HEK293 (cell line): ENCODE measurements around the gene TMED4.

ENCODE experiments used
- CTCF ChIA-PET: fragments of 350-600 bp; formaldehyde crosslinking; extraction: SDS; loops from one replicate; lab custom pipeline; 2021; ENCODE audit warnings: antibody characterized with exemption; lab: Yijun Ruan, JAX
- POLR2A ChIA-PET: fragments of 300-600 bp; formaldehyde crosslinking; extraction: SDS; loops from one replicate; lab custom pipeline; 2020; ENCODE audit warnings: antibody characterized with exemption, inconsistent platforms; lab: Yijun Ruan, JAX
- H3K27ac ChIP-seq: fragments of 200-500 bp; sonication (Bioruptor generic); 2 replicates; pipeline ENCODE4 v1.5.1; 2014; ENCODE audit warnings: low read depth, low read length, control low read depth, inconsistent platforms; ENCODE audit errors: extremely low read depth
- H3K36me3 ChIP-seq, 2 experiments: fragments of 200-500 bp in 1 of 2; sonication (Bioruptor generic) in 1 of 2; 1 replicate in 1 of 2; 2 replicates in 1 of 2; pipeline ENCODE4 v1.5.1; 2014 to 2017; ENCODE audit warnings: inconsistent platforms in 2 of 2, low read length in 2 of 2; ENCODE audit not compliant: control insufficient read depth in 2 of 2, insufficient read depth in 1 of 2
- H3K4me1 ChIP-seq: fragments of 200-500 bp; sonication (Bioruptor generic); 2 replicates; pipeline ENCODE4 v1.5.1; 2014; ENCODE audit warnings: mild to moderate bottlenecking, low read length, inconsistent platforms; ENCODE audit not compliant: control insufficient read depth, insufficient read depth
- H3K4me3 ChIP-seq: 2 replicates; pipeline ENCODE4 v1.5.1; 2011; ENCODE audit warnings: low read depth, mild to moderate bottlenecking, control low read depth, low read length, moderate library complexity
- H3K9me3 ChIP-seq: fragments of 200-500 bp; sonication (Bioruptor generic); 2 replicates; pipeline ENCODE4 v1.5.1; 2014; ENCODE audit warnings: low read depth, low read length, inconsistent platforms; ENCODE audit not compliant: control insufficient read depth, insufficient read depth
- FEZF1 ChIP-seq: fragments of 450-650 bp; formaldehyde crosslinking; IDR thresholded peaks from 2 replicates; pipeline ENCODE4 v1.5.1; 2016; ENCODE audit warnings: missing biosample characterization, missing genetic modification characterization
- KLF1 ChIP-seq: fragments of 450-650 bp; formaldehyde crosslinking; IDR thresholded peaks from 2 replicates; pipeline ENCODE4 v1.5.1; 2016; ENCODE audit warnings: missing biosample characterization, missing genetic modification characterization
- KLF10 ChIP-seq: fragments of 450-650 bp; IDR thresholded peaks from 2 replicates; pipeline ENCODE4 v1.5.1; 2018; ENCODE audit warnings: missing biosample characterization, mild to moderate bottlenecking, missing genetic modification characterization
- MYNN ChIP-seq: fragments of 450-650 bp; formaldehyde crosslinking; IDR thresholded peaks from 2 replicates; pipeline ENCODE4 v1.5.1; 2016; ENCODE audit warnings: missing biosample characterization, missing genetic modification characterization, borderline replicate concordance
- PRDM1 ChIP-seq: fragments of 450-650 bp; formaldehyde crosslinking; IDR thresholded peaks from 2 replicates; pipeline ENCODE4; 2016; ENCODE audit warnings: missing biosample characterization, missing genetic modification characterization
- SALL2 ChIP-seq: fragments of 450-650 bp; formaldehyde crosslinking; IDR thresholded peaks from 2 replicates; pipeline ENCODE4 v1.5.0; 2017; ENCODE audit warnings: missing biosample characterization, mild to moderate bottlenecking, missing genetic modification characterization, borderline replicate concordance
- SCRT1 ChIP-seq: fragments of 450-650 bp; formaldehyde crosslinking; IDR thresholded peaks from 2 replicates; pipeline ENCODE4 v1.5.1; 2016; ENCODE audit warnings: missing biosample characterization, missing genetic modification characterization, borderline replicate concordance
- SP3 ChIP-seq: fragments of 450-650 bp; formaldehyde crosslinking; IDR thresholded peaks from 2 replicates; pipeline ENCODE4 v1.5.1; 2016; ENCODE audit warnings: missing biosample characterization, missing genetic modification characterization
- ZBTB17 ChIP-seq: fragments of 450-650 bp; formaldehyde crosslinking; IDR thresholded peaks from 2 replicates; pipeline ENCODE4 v1.5.1; 2016; ENCODE audit warnings: missing biosample characterization, missing genetic modification characterization
- ZBTB7A ChIP-seq: fragments of 450-650 bp; formaldehyde crosslinking; IDR thresholded peaks from 2 replicates; pipeline ENCODE4 v1.5.1; 2016; ENCODE audit warnings: low read depth, missing biosample characterization, missing genetic modification characterization
- ZFP41 ChIP-seq: fragments of 450-650 bp; formaldehyde crosslinking; IDR thresholded peaks from 2 replicates; pipeline ENCODE4 v1.5.1; 2016; ENCODE audit warnings: missing biosample characterization, missing genetic modification characterization, borderline replicate concordance
- ZNF140 ChIP-seq: fragments of 450-650 bp; formaldehyde crosslinking; IDR thresholded peaks from 2 replicates; pipeline ENCODE4 v1.5.1; 2016; ENCODE audit warnings: missing biosample characterization, missing genetic modification characterization
- ZNF2 ChIP-seq: fragments of 450-650 bp; formaldehyde crosslinking; IDR thresholded peaks from 2 replicates; pipeline ENCODE4 v1.5.1; 2016; ENCODE audit warnings: missing biosample characterization, missing genetic modification characterization
- ZNF366 ChIP-seq: fragments of 450-650 bp; formaldehyde crosslinking; conservative IDR thresholded peaks from 2 replicates; pipeline ENCODE4 v1.5.1; 2016; ENCODE audit warnings: missing biosample characterization, missing genetic modification characterization
- ZNF501 ChIP-seq: fragments of 450-650 bp; formaldehyde crosslinking; IDR thresholded peaks from 2 replicates; pipeline ENCODE4 v1.5.1; 2016; ENCODE audit warnings: missing biosample characterization, missing genetic modification characterization
- ZNF521 ChIP-seq: fragments of 450-650 bp; formaldehyde crosslinking; IDR thresholded peaks from 2 replicates; pipeline ENCODE4 v1.5.1; 2017; ENCODE audit warnings: missing biosample characterization, mild to moderate bottlenecking, missing genetic modification characterization
- ZNF560 ChIP-seq: fragments of 450-650 bp; formaldehyde crosslinking; IDR thresholded peaks from 2 replicates; pipeline ENCODE4 v1.5.1; 2017; ENCODE audit warnings: missing biosample characterization, missing genetic modification characterization, borderline replicate concordance
- ZNF571 ChIP-seq: fragments of 450-650 bp; formaldehyde crosslinking; IDR thresholded peaks from 2 replicates; pipeline ENCODE4 v1.5.0; 2017; ENCODE audit warnings: missing biosample characterization, missing genetic modification characterization
- ZNF791 ChIP-seq: fragments of 450-650 bp; formaldehyde crosslinking; IDR thresholded peaks from 2 replicates; pipeline ENCODE4 v1.5.1; 2016; ENCODE audit warnings: missing biosample characterization, missing genetic modification characterization
- TF ChIP-seq, protein P1 (sequence below): fragments of 450-650 bp; formaldehyde crosslinking; IDR thresholded peaks from 2 replicates; pipeline ENCODE4 v1.5.1; 2016; ENCODE audit warnings: missing biosample characterization, missing genetic modification characterization
- TF ChIP-seq, protein P2 (sequence below): fragments of 450-650 bp; formaldehyde crosslinking; IDR thresholded peaks from 2 replicates; pipeline ENCODE4 v1.5.1; 2016; ENCODE audit warnings: missing biosample characterization, missing genetic modification characterization
- TF ChIP-seq, protein P3 (sequence below): fragments of 450-650 bp; formaldehyde crosslinking; IDR thresholded peaks from 2 replicates; pipeline ENCODE4 v1.5.1; 2016; ENCODE audit warnings: missing biosample characterization, missing genetic modification characterization
- TF ChIP-seq, protein P4 (sequence below): fragments of 450-650 bp; formaldehyde crosslinking; IDR thresholded peaks from 2 replicates; pipeline ENCODE4 v1.5.1; 2017; ENCODE audit warnings: missing biosample characterization, missing genetic modification characterization
- TF ChIP-seq, protein P5 (sequence below): fragments of 450-650 bp; IDR thresholded peaks from 2 replicates; pipeline ENCODE4 v1.5.1; 2018; ENCODE audit warnings: missing biosample characterization, missing genetic modification characterization
- TF ChIP-seq, protein P6 (sequence below): fragments of 450-650 bp; formaldehyde crosslinking; IDR thresholded peaks from 2 replicates; pipeline ENCODE4 v1.5.1; 2016; ENCODE audit warnings: missing biosample characterization, missing genetic modification characterization

TMED4 gene

DNA sequence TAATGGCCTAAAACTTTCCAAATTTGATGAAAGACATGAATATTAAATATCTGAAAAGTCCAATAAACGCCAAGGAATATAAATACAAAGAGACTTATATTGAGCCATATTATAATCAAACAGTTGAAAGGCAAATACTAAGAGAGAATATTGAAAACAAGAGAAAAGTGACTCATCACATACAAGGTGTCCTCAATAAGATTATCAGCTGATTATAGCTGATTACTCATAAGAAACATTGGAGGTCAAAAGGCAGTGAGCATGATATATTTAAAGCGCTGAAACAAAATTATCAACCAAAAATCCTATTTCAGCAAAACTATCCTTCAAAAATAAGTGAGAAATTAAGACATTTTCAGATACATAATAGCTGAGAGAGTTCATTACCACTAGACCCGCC, 33.1 kb downstream of the TMED4 start:
- Histone ChIP-seq H3K36me3 (no peaks in the 10 kb centered on the region), H3K9me3 (no peaks in the 10 kb centered on the region)
- POLR2A ChIA-PET, result interaction anchor here (2.3 kb wide), 1 partner anchor 16 kb away, joined by 7 read pairs; no protein-coding TSS in a partner anchor
- TF ChIP-seq, protein P1, sequence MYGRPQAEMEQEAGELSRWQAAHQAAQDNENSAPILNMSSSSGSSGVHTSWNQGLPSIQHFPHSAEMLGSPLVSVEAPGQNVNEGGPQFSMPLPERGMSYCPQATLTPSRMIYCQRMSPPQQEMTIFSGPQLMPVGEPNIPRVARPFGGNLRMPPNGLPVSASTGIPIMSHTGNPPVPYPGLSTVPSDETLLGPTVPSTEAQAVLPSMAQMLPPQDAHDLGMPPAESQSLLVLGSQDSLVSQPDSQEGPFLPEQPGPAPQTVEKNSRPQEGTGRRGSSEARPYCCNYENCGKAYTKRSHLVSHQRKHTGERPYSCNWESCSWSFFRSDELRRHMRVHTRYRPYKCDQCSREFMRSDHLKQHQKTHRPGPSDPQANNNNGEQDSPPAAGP, result no peak
- TF ChIP-seq ZNF501 (tag by site-specific recombination) (no peak), ZNF791 (tag by site-specific recombination) (peak; percentile 78)
- TF ChIP-seq, all 188 proteins: peak for 1
- Histone ChIP-seq H3K4me1 (no peaks in the 10 kb centered on the region), H3K4me3 (no peak overlapping the region), H3K27ac (no peak overlapping the region)
- CTCF ChIA-PET, result interaction anchor here (0.6 to 1.2 kb wide), 3 partner anchors 14 to 1822 kb away, joined by 3 to 6 read pairs (median 3); no protein-coding TSS in a partner anchor

DNA sequence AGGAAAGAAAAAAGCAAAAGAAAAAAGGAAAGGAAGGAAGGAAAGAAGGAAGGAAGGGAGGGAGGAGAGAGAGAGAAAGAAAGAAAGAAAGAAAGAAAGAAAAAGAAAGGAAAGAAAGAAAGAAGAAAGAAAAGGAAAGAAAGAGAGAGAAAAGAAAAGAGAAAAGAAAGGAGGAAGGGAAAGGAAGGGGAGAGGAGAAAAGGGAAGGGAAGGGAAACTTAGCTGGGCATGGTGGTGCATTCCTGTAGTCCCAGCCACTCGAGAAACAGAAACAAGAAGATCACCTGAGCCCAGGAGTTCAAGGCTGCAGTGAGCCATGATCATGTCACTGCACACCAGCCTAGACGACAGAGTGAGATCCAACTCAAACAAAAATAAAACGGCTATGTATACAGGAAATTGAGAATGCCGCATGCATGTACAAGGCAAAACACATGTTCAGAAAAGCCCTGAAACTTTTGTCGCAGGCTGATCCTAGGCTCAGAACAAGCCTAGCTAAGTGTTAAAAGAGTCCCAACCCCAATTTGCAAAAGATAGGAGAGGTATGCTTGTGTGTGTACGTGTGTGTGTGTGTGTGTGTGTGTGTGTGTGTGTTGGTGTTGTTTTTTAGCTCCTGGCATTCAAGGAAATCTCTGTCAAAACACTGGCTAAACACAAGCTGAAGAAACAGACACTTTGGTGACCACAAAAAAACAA, 34.3 kb downstream of the TMED4 start:
- no peak overlapping the region for H3K4me3 ChIP-seq
- no peaks in the 10 kb centered on the region for H3K9me3 ChIP-seq
- no peaks in the 10 kb centered on the region for H3K4me1 ChIP-seq
- no peaks in the 10 kb centered on the region for H3K36me3 ChIP-seq
- ChIA-PET CTCF (interaction anchor here (0.7 to 1.7 kb wide), 4 partner anchors 9 to 326 kb away, joined by 3 to 8 read pairs (median 4); no protein-coding TSS in a partner anchor), POLR2A (interaction anchor here (2.3 kb wide), 1 partner anchor 17 kb away, joined by 7 read pairs; no protein-coding TSS in a partner anchor)
- H3K27ac ChIP-seq, result no peak overlapping the region
- TF ChIP-seq KLF10 (tag by site-specific recombination) (no peak), SCRT1 (tag by site-specific recombination) (no peak), ZNF571 (tag by site-specific recombination) (no peak), ZFP41 (tag by site-specific recombination) (no peak), ZNF140 (no peak), ZNF521 (tag by site-specific recombination) (no peak), ZNF2 (tag by site-specific recombination) (no peak), KLF1 (tag by site-specific recombination) (no peak), SP3 (tag by site-specific recombination) (no peak), ZNF366 (tag by site-specific recombination) (peak; percentile 97), MYNN (tag by site-specific recombination) (no peak), ZBTB17 (tag by site-specific recombination) (peak; percentile 35; the same call in 1 of the 2 replicates), SALL2 (tag by site-specific recombination) (no peak), ZNF560 (no peak), PRDM1 (tag by site-specific recombination) (peak; percentile 99), FEZF1 (no peak), ZBTB7A (tag by site-specific recombination) (no peak)
- TF ChIP-seq, protein P2, sequence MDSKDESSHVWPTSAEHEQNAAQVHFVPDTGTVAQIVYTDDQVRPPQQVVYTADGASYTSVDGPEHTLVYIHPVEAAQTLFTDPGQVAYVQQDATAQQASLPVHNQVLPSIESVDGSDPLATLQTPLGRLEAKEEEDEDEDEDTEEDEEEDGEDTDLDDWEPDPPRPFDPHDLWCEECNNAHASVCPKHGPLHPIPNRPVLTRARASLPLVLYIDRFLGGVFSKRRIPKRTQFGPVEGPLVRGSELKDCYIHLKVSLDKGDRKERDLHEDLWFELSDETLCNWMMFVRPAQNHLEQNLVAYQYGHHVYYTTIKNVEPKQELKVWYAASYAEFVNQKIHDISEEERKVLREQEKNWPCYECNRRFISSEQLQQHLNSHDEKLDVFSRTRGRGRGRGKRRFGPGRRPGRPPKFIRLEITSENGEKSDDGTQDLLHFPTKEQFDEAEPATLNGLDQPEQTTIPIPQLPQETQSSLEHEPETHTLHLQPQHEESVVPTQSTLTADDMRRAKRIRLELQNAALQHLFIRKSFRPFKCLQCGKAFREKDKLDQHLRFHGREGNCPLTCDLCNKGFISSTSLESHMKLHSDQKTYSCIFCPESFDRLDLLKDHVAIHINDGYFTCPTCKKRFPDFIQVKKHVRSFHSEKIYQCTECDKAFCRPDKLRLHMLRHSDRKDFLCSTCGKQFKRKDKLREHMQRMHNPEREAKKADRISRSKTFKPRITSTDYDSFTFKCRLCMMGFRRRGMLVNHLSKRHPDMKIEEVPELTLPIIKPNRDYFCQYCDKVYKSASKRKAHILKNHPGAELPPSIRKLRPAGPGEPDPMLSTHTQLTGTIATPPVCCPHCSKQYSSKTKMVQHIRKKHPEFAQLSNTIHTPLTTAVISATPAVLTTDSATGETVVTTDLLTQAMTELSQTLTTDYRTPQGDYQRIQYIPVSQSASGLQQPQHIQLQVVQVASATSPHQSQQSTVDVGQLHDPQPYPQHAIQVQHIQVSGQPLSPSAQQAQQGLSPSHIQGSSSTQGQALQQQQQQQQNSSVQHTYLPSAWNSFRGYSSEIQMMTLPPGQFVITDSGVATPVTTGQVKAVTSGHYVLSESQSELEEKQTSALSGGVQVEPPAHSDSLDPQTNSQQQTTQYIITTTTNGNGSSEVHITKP (tag by site-specific recombination), result peak; percentile 22; the same call in 1 of the 2 replicates
- TF ChIP-seq, protein P3, sequence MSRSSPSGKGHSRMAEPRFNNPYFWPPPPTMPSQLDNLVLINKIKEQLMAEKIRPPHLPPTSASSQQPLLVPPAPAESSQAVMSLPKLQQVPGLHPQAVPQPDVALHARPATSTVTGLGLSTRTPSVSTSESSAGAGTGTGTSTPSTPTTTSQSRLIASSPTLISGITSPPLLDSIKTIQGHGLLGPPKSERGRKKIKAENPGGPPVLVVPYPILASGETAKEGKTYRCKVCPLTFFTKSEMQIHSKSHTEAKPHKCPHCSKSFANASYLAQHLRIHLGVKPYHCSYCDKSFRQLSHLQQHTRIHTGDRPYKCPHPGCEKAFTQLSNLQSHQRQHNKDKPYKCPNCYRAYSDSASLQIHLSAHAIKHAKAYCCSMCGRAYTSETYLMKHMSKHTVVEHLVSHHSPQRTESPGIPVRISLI (tag by site-specific recombination), result no peak
- TF ChIP-seq, protein P4, sequence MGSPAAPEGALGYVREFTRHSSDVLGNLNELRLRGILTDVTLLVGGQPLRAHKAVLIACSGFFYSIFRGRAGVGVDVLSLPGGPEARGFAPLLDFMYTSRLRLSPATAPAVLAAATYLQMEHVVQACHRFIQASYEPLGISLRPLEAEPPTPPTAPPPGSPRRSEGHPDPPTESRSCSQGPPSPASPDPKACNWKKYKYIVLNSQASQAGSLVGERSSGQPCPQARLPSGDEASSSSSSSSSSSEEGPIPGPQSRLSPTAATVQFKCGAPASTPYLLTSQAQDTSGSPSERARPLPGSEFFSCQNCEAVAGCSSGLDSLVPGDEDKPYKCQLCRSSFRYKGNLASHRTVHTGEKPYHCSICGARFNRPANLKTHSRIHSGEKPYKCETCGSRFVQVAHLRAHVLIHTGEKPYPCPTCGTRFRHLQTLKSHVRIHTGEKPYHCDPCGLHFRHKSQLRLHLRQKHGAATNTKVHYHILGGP (tag by site-specific recombination), result peak; percentile 75; the same call in 1 of the 2 replicates
- TF ChIP-seq, protein P5, sequence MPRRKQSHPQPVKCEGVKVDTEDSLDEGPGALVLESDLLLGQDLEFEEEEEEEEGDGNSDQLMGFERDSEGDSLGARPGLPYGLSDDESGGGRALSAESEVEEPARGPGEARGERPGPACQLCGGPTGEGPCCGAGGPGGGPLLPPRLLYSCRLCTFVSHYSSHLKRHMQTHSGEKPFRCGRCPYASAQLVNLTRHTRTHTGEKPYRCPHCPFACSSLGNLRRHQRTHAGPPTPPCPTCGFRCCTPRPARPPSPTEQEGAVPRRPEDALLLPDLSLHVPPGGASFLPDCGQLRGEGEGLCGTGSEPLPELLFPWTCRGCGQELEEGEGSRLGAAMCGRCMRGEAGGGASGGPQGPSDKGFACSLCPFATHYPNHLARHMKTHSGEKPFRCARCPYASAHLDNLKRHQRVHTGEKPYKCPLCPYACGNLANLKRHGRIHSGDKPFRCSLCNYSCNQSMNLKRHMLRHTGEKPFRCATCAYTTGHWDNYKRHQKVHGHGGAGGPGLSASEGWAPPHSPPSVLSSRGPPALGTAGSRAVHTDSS, result no peak
- TF ChIP-seq, protein P6, sequence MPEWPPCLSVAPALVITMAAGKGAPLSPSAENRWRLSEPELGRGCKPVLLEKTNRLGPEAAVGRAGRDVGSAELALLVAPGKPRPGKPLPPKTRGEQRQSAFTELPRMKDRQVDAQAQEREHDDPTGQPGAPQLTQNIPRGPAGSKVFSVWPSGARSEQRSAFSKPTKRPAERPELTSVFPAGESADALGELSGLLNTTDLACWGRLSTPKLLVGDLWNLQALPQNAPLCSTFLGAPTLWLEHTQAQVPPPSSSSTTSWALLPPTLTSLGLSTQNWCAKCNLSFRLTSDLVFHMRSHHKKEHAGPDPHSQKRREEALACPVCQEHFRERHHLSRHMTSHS (tag by site-specific recombination), result no peak
